OCI-LY1 (cell line): Measurements from ENCODE around the gene FAM168A.

Experiments used
- CTCF ChIP-seq: fragments of 200-600 bp; sonication (generic), shearing (Covaris generic); IDR thresholded peaks from 2 replicates; pipeline ENCODE4 v1.5.1; 2017; ENCODE audit warnings: mild to moderate bottlenecking, antibody characterized with exemption, low read length, moderate library complexity, mixed read lengths
- EZH2 ChIP-seq: fragments of 200-600 bp; sonication (generic), shearing (Covaris generic); IDR thresholded peaks from 2 replicates; pipeline ENCODE4 v1.8.0; 2017; ENCODE audit warnings: borderline replicate concordance, mixed run types, mild to moderate bottlenecking, antibody characterized with exemption, low read length, moderate library complexity, mixed read lengths

- no peak for TF ChIP-seq CTCF
- no peak for TF ChIP-seq EZH2
Measured at GRCh38 chr11:73597336-73597955, 466 bp downstream of the FAM168A start.
